ENCODE results near the gene PTPRQ.
A peak's percentile ranks its signal among the peaks of the same experiment; 100 is the strongest.

Gene PTPRQ

DNA sequence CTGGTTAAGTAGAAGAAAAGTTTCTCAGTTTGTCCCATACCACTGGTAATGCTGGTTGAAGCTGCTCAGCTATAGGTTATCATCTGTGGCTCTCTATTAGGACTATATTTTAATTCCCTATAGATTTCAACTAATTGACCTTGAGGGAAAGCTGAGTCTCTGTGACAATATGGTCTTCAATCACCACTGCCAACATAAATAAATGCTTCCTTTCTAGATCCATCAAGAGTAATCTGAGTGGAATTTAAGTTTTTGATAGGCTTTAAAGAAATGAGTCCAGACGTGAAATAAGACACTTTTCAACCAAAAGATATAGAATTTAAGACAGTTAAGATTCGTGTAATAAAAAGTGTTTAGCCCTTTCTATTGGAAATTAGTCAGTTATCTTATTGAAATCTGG lies 199.9 kb downstream of the PTPRQ start:
- DNase-seq (ENCODE audit: low spot score) = no peak

GRCh38 chr12:80648881-80649280 lies 204.8 kb downstream of the PTPRQ start:
- DNase-seq (ENCODE audit: low spot score) = peak; percentile 44

DNA sequence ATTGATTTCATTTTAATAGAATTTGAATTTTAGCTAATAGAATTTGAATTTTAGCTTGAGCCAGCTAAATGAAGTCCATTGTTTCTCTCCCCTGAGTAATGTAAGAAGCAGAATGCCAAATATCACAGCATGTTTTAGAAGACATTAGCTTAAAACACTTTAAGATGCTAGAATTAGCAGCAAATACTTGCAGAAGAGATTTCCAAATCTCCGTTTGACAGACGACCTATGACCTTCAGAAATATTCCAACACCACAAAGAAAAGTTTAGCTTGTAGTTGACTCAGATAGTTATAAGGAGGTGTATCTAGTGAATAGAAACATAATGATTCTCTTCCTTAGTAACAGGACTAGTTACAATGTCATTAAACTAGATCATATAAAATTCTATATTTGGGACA lies 211.7 kb downstream of the PTPRQ start:
- no peak for DNase-seq (ENCODE audit: low spot score)

DNA sequence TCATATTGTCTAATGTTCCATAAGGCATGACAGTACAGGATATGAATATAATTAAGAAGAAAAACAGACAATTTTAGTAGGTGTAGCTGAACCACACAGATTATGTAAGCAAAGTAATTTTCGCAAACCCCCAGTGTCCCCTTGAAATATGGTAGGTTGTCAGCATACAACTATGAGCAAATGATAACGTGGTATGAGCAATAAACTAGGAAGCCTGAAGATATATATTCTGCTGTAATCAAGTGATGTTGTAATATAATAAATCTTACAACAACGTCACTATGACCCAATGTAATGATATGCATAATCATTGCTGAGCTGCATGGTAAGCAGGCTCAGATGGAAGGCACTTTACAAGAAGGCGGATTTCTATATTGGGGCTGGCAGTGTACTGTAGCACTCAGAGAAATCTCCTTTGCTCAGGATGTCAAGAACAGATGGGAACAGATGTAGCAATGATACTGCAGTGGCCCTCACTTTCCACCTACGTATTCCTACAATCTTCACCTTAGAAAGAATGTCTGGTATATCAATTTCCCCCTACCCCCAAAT lies 215.6 kb downstream of the PTPRQ start:
- DNase-seq (ENCODE audit: low spot score) = no peak

GRCh38 chr12:80662586-80662985 lies 218.6 kb downstream of the PTPRQ start:
- no peak for DNase-seq (ENCODE audit: low spot score)

DNA sequence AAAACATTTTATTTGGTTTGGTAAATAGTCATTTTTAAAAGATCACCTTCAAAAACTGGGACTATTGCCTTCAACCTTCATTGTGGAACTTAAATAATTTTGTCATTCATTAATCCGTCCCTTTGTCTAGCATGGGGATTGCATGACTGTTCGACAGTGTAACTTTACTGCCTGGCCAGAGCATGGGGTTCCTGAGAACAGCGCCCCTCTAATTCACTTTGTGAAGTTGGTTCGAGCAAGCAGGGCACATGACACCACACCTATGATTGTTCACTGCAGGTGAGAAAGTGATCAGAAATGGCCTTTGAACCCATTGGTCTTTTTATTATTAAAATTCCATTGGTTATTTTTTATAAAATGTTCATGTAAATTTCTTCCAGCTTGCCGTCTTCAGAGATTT lies 226.2 kb downstream of the PTPRQ start:
- DNase-seq (ENCODE audit: low spot score) = no peak

DNA sequence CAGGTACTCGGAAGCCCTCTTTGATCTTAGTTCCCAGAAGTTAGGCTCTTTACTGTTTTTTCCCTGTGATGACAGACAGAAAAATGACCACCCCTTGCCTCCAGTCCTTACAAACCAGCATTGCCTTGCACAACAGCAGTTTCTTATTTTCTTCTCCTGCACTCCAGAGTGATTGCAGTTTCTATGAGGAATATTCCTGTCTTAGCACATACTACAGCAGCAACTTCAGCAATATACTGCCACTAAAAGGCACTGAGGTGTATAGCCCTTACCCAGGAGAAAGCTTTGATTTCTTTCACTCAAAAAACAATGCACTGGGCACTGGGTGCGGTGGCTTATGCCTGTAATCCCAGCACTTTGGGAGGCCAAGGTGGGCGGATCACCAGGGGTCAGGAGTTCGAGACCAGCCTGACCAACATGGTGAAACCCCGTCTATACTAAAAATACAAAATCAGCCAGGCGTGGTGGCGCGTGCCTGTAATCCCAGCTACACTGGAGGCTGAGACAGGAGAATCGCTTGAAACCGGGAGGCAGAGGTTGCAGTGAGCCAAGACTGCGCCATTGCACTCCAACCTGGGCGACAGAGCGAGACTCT lies 232.1 kb downstream of the PTPRQ start:
- peak; percentile 7 for DNase-seq (ENCODE audit: low spot score)

- DNase-seq (ENCODE audit: low spot score) = no peak
These were observed 232.8 kb downstream of the PTPRQ start for GRCh38 chr12:80676856-80677255.

GRCh38 chr12:80677994-80678393 lies 234.0 kb downstream of the PTPRQ start:
- DNase-seq (ENCODE audit: low spot score) = no peak

DNA sequence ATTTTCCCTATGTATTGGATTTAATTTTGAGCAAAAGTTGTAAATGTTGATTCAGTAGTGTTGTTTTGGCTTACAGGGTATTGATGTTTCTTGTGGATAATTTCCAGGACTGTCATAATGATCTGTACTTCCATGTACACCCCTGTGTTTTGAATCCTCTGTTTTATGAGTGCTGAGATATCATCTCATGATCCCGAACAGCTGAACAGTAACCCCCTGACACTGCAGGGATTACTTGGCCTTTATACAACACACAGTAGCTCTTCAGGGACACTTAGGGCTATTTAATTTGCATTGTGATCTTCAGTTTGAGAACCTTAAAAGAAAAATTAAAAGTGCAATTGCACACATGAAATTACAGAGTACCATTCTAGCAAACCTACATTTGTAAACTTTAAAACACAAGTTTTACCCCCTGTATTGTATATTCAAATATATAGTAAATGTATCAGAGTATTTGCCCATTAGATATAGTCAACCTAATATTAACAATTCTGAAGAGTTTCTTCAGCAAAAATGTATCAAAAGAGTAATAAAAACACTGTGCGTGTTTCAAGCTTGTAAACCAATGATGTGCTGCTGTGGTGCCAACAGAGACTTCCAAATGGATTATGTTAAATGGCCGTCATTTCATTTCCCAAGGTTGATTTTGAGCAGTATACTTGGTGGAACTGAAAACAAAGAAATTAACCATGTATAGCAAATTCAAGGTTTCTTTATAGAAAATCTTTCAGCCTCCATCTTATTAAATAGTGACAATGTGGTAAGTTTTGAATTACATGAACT lies 235.5 kb downstream of the PTPRQ start:
- no peak for DNase-seq (ENCODE audit: low spot score)

GRCh38 chr12:80681287-80681686 lies 237.3 kb downstream of the PTPRQ start:
- no peak for DNase-seq (ENCODE audit: low spot score)

- DNase-seq (ENCODE audit: low spot score) = no peak
These were observed 237.8 kb downstream of the PTPRQ start for GRCh38 chr12:80681786-80682185.

- no peak for DNase-seq (ENCODE audit: low spot score)
These were observed 240.1 kb downstream of the PTPRQ start for GRCh38 chr12:80684077-80684495.

DNA sequence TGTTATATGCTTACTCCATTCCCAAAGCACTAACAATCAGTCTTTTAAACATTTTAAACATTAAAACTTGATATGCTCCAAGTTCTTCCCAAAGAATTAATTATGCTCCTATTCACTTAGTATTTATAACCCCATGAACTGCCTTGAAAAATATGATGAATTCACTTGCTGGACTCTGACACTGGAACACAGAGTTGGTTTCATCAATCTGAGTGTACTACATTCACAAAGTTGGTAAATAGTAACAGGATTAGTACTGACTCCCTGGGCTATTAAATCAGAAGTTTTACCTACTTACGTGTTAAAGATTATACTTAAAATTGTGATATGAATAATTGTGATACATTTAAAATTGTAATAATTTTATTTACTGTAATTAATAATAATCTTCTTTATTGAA lies 246.1 kb downstream of the PTPRQ start:
- DNase-seq (ENCODE audit: low spot score) = no peak

GRCh38 chr12:80690513-80690912 lies 246.5 kb downstream of the PTPRQ start:
- DNase-seq (ENCODE audit: low spot score) = no peak

DNA sequence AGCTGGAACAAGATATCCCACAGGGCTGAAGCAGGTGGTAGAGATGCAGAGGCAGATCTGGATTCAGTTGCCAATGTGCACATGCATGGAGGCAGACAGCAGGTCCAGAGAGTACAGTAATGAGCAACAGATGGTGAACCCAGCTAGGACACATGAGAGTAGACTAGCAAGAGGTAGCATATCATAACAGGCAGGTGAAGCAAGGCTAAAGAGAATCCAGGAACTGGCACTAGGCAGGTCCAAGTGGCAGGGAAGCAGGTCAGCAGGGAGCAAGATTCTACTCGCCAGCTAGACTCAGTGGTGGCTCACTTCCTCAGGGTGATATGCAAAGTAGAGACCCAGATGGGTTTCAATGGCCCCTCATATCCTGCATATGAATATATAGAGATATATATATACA lies 248.1 kb downstream of the PTPRQ start:
- no peak for DNase-seq (ENCODE audit: low spot score)

GRCh38 chr12:80697270-80697887 lies 253.3 kb downstream of the PTPRQ start:
- no peak for DNase-seq (ENCODE audit: low spot score)

GRCh38 chr12:80698256-80698655 lies 254.2 kb downstream of the PTPRQ start:
- no peak for DNase-seq (ENCODE audit: low spot score)

- no peak for DNase-seq (ENCODE audit: low spot score)
These were observed 255.0 kb downstream of the PTPRQ start for GRCh38 chr12:80698847-80699542.

GRCh38 chr12:80700327-80700726 lies 256.3 kb downstream of the PTPRQ start:
- DNase-seq (ENCODE audit: low spot score) = no peak

GRCh38 chr12:80701388-80701787 lies 257.4 kb downstream of the PTPRQ start:
- no peak for DNase-seq (ENCODE audit: low spot score)

Measured in AG08395 (cell line).